ENCODE measurements around the gene SH3RF3.

Gene SH3RF3

GRCh38 chr2:109120166-109120565 lies 8.8 kb upstream of the SH3RF3 start:
- no peak for DNase-seq

- DNase-seq, result peak; percentile 2
Measured at GRCh38 chr2:109120686-109121085, 8.3 kb upstream of the SH3RF3 start.

GRCh38 chr2:109123586-109124201 lies 5.3 kb upstream of the SH3RF3 start:
- no peak for DNase-seq

- no peak for DNase-seq
Measured at GRCh38 chr2:109124982-109125592, 3.9 kb upstream of the SH3RF3 start.

- no peak for DNase-seq
Measured at GRCh38 chr2:109125593-109126500, 3.2 kb upstream of the SH3RF3 start.

- no peak for DNase-seq
Measured at GRCh38 chr2:109126501-109126860, 2.5 kb upstream of the SH3RF3 start.

GRCh38 chr2:109127556-109127955 lies 1.4 kb upstream of the SH3RF3 start:
- no peak for DNase-seq

- peak; percentile 70 for DNase-seq
Measured at GRCh38 chr2:109128048-109128615, 873 bp upstream of the SH3RF3 start.

GRCh38 chr2:109129356-109129920 lies 433 bp downstream of the SH3RF3 start:
- peak; percentile 11 for DNase-seq

GRCh38 chr2:109129921-109130722 lies 1.1 kb downstream of the SH3RF3 start:
- no peak for DNase-seq

GRCh38 chr2:109130723-109130995 lies 1.7 kb downstream of the SH3RF3 start:
- DNase-seq, result no peak

- no peak for DNase-seq
Measured at GRCh38 chr2:109131777-109132176, 2.8 kb downstream of the SH3RF3 start.

- DNase-seq, result no peak
Measured at GRCh38 chr2:109132626-109133025, 3.6 kb downstream of the SH3RF3 start.

- no peak for DNase-seq
Measured at GRCh38 chr2:109133746-109134145, 4.7 kb downstream of the SH3RF3 start.

- DNase-seq, result no peak
Measured at GRCh38 chr2:109134741-109135358, 5.8 kb downstream of the SH3RF3 start.

- no peak for DNase-seq
Measured at GRCh38 chr2:109135359-109136197, 6.6 kb downstream of the SH3RF3 start.

GRCh38 chr2:109136542-109136941 lies 7.5 kb downstream of the SH3RF3 start:
- DNase-seq, result no peak

GRCh38 chr2:109137616-109138015 lies 8.6 kb downstream of the SH3RF3 start:
- no peak for DNase-seq

GRCh38 chr2:109138449-109138848 lies 9.4 kb downstream of the SH3RF3 start:
- no peak for DNase-seq

GRCh38 chr2:109139002-109139401 lies 10.0 kb downstream of the SH3RF3 start:
- no peak for DNase-seq

GRCh38 chr2:109139865-109140396 lies 10.9 kb downstream of the SH3RF3 start:
- no peak for DNase-seq

Data from NCI-H69 (cell line).